ENCODE measurements around the gene PROM1.

PROM1 gene

GRCh38 chr4:15945516-15945915 lies 138.3 kb downstream of the PROM1 start:
- no peak for TF ChIP-seq CTCF (IDR thresholded peaks at IDR 0.05; ENCODE audit: low read depth, low read length, missing control alignments)
- Histone ChIP-seq H3K27ac (no peak overlapping the region), H3K27me3 (replicated peaks) (no peaks in the 10 kb centered on the region), H3K36me3 (replicated peaks) (no peaks in the 10 kb centered on the region), H3K4me3 (ENCODE audit: low read depth, low read length) (no peak overlapping the region)
- in situ Hi-C loops (cut with HindIII; ENCODE audit: low pct_ligation_motif_present, low sequenced_read_pairs), result no loop called here
- DNase-seq, result no peak

- no peak overlapping the region for H3K27ac ChIP-seq
- no peaks in the 10 kb centered on the region for H3K27me3 ChIP-seq (replicated peaks)
- no peaks in the 10 kb centered on the region for H3K36me3 ChIP-seq (replicated peaks)
- in situ Hi-C loops (cut with HindIII; ENCODE audit: low pct_ligation_motif_present, low sequenced_read_pairs), result no loop called here
- no peak overlapping the region for H3K4me3 ChIP-seq (ENCODE audit: low read depth, low read length)
- DNase-seq, result no peak
- no peak for TF ChIP-seq CTCF (IDR thresholded peaks at IDR 0.05; ENCODE audit: low read depth, low read length, missing control alignments)
Measured at GRCh38 chr4:15944895-15945294, 138.9 kb downstream of the PROM1 start.

- no peaks in the 10 kb centered on the region for H3K27me3 ChIP-seq (replicated peaks)
- H3K36me3 ChIP-seq (replicated peaks), result no peaks in the 10 kb centered on the region
- DNase-seq, result no peak
- H3K4me3 ChIP-seq (ENCODE audit: low read depth, low read length), result no peak overlapping the region
- in situ Hi-C loops (cut with HindIII; ENCODE audit: low pct_ligation_motif_present, low sequenced_read_pairs), result no loop called here
- no peak for TF ChIP-seq CTCF (IDR thresholded peaks at IDR 0.05; ENCODE audit: low read depth, low read length, missing control alignments)
- no peak overlapping the region for H3K27ac ChIP-seq
Measured at GRCh38 chr4:15942283-15942682, 141.5 kb downstream of the PROM1 start.

GRCh38 chr4:15938640-15939039 lies 145.2 kb downstream of the PROM1 start, which contains the start of gene FGFBP1:
FGFBP1 (minus strand) TSS chr4:15938740; CDS start chr4:15936632, 2,108 bp downstream.
- Histone ChIP-seq H3K27me3 (replicated peaks) (no peaks in the 10 kb centered on the region), H3K27ac (no peak within 1 kb of the TSS), H3K4me3 (ENCODE audit: low read depth, low read length) (no peak within 1 kb of the TSS), H3K36me3 (replicated peaks) (no peaks in the 10 kb centered on the region)
- no peak for DNase-seq
- TF ChIP-seq CTCF (IDR thresholded peaks at IDR 0.05; ENCODE audit: low read depth, low read length, missing control alignments), result no peak
- in situ Hi-C loops (cut with HindIII; ENCODE audit: low pct_ligation_motif_present, low sequenced_read_pairs), result no loop called here

- in situ Hi-C loops (cut with HindIII; ENCODE audit: low pct_ligation_motif_present, low sequenced_read_pairs), result no loop called here
- Histone ChIP-seq H3K4me3 (ENCODE audit: low read depth, low read length) (no peak overlapping the region), H3K27ac (no peak overlapping the region), H3K36me3 (replicated peaks) (no peaks in the 10 kb centered on the region), H3K27me3 (replicated peaks) (no peaks in the 10 kb centered on the region)
- TF ChIP-seq CTCF (IDR thresholded peaks at IDR 0.05; ENCODE audit: low read depth, low read length, missing control alignments), result no peak
- no peak for DNase-seq
Measured at GRCh38 chr4:15938182-15938581, 145.6 kb downstream of the PROM1 start.

GRCh38 chr4:15936495-15936894 lies 147.3 kb downstream of the PROM1 start:
- in situ Hi-C loops (cut with HindIII; ENCODE audit: low pct_ligation_motif_present, low sequenced_read_pairs), result no loop called here
- Histone ChIP-seq H3K27ac (no peak overlapping the region), H3K27me3 (replicated peaks) (no peaks in the 10 kb centered on the region), H3K4me3 (ENCODE audit: low read depth, low read length) (no peak overlapping the region), H3K36me3 (replicated peaks) (no peaks in the 10 kb centered on the region)
- no peak for TF ChIP-seq CTCF (IDR thresholded peaks at IDR 0.05; ENCODE audit: low read depth, low read length, missing control alignments)
- DNase-seq, result no peak

All from brain microvascular endothelial cell (primary cell).